Ectodermal cell (in vitro differentiated cells): ENCODE data around the gene FAM193A.
A peak's percentile ranks its signal among the peaks of the same experiment; 100 is the strongest.
"Not testable (repeated sequence)": the region's sequence is repeated elsewhere in the genome, so short reads cannot be mapped to it uniquely, and the experiment has no call there.

ENCODE experiments used
- H3K27ac ChIP-seq: 2 replicates; pipeline ENCODE4 v1.7.0; 2013; ENCODE audit warnings: mild to moderate bottlenecking, low read depth, low read length; ENCODE audit not compliant: insufficient read depth, poor library complexity, severe bottlenecking
- H3K27me3 ChIP-seq: 2 replicates; pipeline ENCODE4 v1.7.0; 2013; ENCODE audit warnings: mild to moderate bottlenecking, low read length; ENCODE audit not compliant: insufficient read depth, control insufficient read depth, poor library complexity, severe bottlenecking
- H3K36me3 ChIP-seq: one replicate; pipeline ENCODE4 v1.7.0; 2013; ENCODE audit warnings: low read length; ENCODE audit not compliant: control insufficient read depth, insufficient read depth
- H3K4me1 ChIP-seq: one replicate; pipeline ENCODE4 v1.7.0; 2013; ENCODE audit warnings: low read length; ENCODE audit not compliant: control insufficient read depth, insufficient read depth
- H3K4me3 ChIP-seq: 2 replicates; pipeline ENCODE4 v1.7.0; 2013; ENCODE audit warnings: low read depth, low read length, control low read depth; ENCODE audit not compliant: insufficient read depth
- H3K9me3 ChIP-seq: 2 replicates; pipeline ENCODE4 v1.7.0; 2013; ENCODE audit warnings: mild to moderate bottlenecking, low read length, moderate library complexity; ENCODE audit not compliant: control insufficient read depth
- WGBS, 2 experiments: methylation state at CpG; one replicate each; pipeline ENCODE4 v1.1.7; 2013; ENCODE audit warnings: missing lambda C conversion rate in 2 of 2; 5-methylcytosine and 5-hydroxymethylcytosine counted together

The FAM193A gene

DNA sequence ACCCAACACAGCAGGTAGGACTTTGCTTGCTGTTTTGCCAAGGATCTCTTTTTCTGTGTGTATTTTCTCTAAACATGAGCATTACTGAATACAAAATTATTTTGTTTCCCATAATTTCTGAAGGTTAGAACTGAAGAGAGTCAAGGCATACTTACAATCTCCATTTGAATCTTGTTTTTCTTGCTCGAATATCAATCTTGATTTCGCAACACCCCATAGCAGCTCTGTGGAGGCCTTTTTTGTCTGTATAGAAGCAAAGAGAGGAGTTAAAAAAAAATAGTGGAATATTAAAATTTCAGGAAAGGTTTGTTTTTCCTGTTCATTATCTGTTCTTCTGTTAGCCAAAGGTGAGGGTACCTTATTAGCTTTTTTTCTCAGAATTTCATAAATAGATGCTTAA lies 126.8 kb downstream of the FAM193A start:
- peaks cover 22% of the 10 kb centered on the region for H3K36me3 ChIP-seq
- no peaks in the 10 kb centered on the region for H3K9me3 ChIP-seq
- H3K4me1 ChIP-seq: no peaks in the 10 kb centered on the region
- no peak overlapping the region for H3K4me3 ChIP-seq
- no peak overlapping the region for H3K27ac ChIP-seq
- no peaks in the 10 kb centered on the region for H3K27me3 ChIP-seq
- WGBS, 2 experiments: 88 to 92% methylated on average over 2 of the region's 2 CpGs

DNA sequence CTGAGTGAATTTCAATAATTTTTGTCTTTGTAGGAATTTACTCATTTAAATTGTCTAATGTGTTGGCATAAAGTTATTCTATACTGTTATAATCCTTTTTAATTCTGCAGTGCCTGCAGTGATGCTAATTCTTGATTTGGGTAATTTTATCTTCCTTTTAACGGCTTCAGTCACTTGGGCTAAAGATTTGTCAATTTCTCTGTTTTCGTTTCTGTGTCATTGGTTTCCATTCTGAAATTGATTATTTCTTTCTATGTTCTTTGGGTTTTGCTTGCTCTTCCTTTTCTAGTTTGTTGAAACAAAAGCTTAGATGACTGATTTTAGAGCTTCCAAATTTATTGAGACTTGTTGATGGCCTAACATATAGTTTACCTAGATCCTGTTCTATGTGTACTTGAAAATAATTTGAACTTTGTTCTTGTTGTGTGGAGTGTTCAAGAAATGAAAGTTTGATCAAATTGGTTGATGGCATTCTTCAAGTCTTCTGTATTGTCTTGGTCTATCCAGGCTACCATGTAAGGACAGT lies 130.3 kb downstream of the FAM193A start:
- WGBS, 2 experiments: 89 to 98% methylated on average over 2 of the region's 2 CpGs

DNA sequence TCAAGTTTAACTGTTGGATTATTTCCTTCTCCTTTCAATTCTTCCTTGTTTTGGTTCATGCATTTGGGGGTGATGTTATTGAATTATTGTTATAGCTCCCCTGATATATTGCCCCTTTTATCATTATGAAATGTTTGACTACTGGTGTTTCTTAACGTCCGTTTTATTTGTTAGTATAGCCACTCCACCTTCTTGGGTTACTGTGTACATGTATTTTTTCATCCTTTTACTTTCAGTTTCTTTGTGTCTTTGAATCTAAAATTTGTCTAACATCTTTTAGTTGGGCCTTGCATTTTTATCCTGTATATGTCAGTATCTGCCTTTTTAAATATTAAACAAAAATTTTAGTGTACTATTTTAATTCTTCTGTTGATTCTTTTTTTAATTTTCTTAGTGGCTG lies 131.0 kb downstream of the FAM193A start:
- peaks cover 16% of the 10 kb centered on the region for H3K36me3 ChIP-seq
- no peak overlapping the region for H3K4me3 ChIP-seq
- H3K9me3 ChIP-seq: no peaks in the 10 kb centered on the region
- H3K27ac ChIP-seq: no peak overlapping the region
- WGBS, 2 experiments: 94% methylated on average over 2 of the region's 2 CpGs; no CpG with 5 or more reads in 1 of the 2 experiments
- no peaks in the 10 kb centered on the region for H3K4me1 ChIP-seq
- H3K27me3 ChIP-seq: no peaks in the 10 kb centered on the region

More for the DNA sequence above, 130.3 kb downstream of the FAM193A start:
- no peak overlapping the region for H3K4me3 ChIP-seq
- no peak overlapping the region for H3K27ac ChIP-seq
- no peaks in the 10 kb centered on the region for H3K9me3 ChIP-seq
- H3K4me1 ChIP-seq: no peaks in the 10 kb centered on the region
- no peaks in the 10 kb centered on the region for H3K27me3 ChIP-seq
- H3K36me3 ChIP-seq: peaks cover 15% of the 10 kb centered on the region

DNA sequence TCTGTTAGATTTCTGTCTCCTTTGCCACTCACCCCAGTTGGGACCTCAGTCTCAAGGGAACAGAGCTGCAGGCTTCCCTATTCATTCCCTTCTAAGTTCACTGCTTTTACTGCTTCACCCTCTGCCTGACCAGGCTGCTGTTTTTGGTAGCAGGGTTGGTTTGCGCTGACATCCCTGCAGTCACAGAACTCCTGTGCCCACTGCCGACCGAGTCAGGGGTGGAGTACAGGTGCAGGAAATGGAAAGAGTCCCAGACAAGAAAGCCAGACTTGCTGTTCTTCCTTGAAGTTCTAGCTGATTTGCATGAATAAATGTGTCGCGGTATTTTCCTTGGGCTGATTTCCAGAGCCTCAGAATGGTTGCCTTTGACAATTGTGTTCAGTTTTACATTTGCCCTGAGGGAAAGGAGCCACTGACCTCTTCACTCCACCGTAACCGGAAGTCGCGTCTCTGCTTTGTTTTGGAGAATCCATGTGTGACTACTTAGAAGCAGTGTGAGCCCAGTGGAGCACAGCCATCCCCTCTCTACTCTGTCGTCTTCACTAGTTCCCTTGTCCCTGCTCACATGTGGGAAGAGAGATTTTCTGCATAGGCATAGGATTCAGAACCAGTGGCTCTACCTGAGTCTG lies 134.9 kb downstream of the FAM193A start:
- no peaks in the 10 kb centered on the region for H3K4me1 ChIP-seq
- no peaks in the 10 kb centered on the region for H3K9me3 ChIP-seq
- WGBS, 2 experiments: 84 to 93% methylated on average over 10 of the region's 10 CpGs
- H3K4me3 ChIP-seq: no peak overlapping the region
- H3K27me3 ChIP-seq: no peaks in the 10 kb centered on the region
- H3K36me3 ChIP-seq: peaks cover 13% of the 10 kb centered on the region
- peak overlapping the region; percentile 53 for H3K27ac ChIP-seq

DNA sequence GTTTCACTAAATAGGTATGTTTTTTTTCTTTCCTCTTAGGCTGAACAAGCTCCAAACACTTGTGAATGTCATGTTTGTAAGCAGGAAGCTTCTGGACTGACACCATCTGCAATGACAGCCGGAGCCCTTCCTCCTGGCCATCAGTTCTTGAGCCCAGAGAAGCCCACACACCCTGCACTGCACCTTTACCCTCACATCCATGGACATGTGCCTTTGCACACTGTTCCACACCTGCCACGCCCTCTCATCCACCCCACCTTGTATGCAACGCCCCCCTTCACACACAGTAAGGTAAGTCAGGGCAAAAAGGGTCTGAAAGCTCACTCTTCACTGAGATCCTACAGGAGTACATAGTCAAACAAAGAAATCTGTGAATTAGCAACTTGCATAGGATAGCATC lies 135.6 kb downstream of the FAM193A start:
- H3K4me1 ChIP-seq: no peaks in the 10 kb centered on the region
- no peak overlapping the region for H3K4me3 ChIP-seq
- no peaks in the 10 kb centered on the region for H3K27me3 ChIP-seq
- 89 to 97% methylated on average over 3 of the region's 3 CpGs for WGBS, 2 experiments
- H3K9me3 ChIP-seq: no peaks in the 10 kb centered on the region
- peaks cover 13% of the 10 kb centered on the region for H3K36me3 ChIP-seq
- no peak overlapping the region for H3K27ac ChIP-seq

DNA sequence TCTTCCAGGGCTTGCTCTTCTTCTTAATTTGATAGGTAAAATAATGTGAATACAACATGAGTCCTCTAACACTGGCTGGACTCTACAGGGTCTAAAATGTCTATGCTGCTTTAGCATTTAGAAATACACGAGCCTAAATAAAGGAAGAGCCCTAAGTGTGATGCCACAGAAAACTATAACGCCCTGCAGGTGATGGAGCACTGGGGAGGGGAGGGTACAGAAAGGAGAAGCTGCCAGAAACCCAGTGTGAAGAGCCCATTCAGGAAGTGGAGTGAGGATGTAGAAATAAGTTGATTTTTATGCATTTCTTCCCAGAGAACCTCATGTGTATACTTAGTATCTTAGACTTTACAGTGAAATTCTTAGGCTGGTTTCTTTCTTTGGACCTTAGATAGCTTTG lies 136.3 kb downstream of the FAM193A start:
- WGBS, 2 experiments: 96 to 99% methylated on average over 2 of the region's 2 CpGs
- Histone ChIP-seq H3K9me3 (no peaks in the 10 kb centered on the region), H3K4me1 (no peaks in the 10 kb centered on the region), H3K27ac (no peak overlapping the region), H3K36me3 (peaks cover 13% of the 10 kb centered on the region), H3K4me3 (no peak overlapping the region), H3K27me3 (no peaks in the 10 kb centered on the region)

DNA sequence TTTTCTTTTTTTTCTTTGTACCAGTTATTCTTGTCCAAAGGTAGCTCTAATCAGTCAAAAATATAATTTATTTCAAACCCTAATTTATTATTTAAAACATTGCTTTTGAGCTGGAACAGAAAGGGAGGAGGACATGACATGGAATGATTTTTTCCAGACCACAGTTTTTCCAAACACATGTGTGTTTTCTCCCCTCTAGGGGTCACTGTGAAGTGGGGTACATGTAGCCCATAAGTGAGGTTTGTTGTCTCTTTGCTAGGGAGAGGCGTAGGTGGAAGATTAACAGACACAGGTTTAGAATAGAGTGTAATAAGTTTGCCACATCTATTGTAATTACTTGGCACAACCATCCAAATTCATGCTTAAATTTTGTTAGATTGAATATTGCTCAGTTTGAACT lies 136.7 kb downstream of the FAM193A start:
- H3K36me3 ChIP-seq: peaks cover 13% of the 10 kb centered on the region
- H3K9me3 ChIP-seq: no peaks in the 10 kb centered on the region
- WGBS, 2 experiments: 86% methylated on average over 1 of the region's 1 CpG; no CpG with 5 or more reads in 1 of the 2 experiments
- H3K4me1 ChIP-seq: no peaks in the 10 kb centered on the region
- H3K4me3 ChIP-seq: no peak overlapping the region
- H3K27me3 ChIP-seq: no peaks in the 10 kb centered on the region
- no peak overlapping the region for H3K27ac ChIP-seq

DNA sequence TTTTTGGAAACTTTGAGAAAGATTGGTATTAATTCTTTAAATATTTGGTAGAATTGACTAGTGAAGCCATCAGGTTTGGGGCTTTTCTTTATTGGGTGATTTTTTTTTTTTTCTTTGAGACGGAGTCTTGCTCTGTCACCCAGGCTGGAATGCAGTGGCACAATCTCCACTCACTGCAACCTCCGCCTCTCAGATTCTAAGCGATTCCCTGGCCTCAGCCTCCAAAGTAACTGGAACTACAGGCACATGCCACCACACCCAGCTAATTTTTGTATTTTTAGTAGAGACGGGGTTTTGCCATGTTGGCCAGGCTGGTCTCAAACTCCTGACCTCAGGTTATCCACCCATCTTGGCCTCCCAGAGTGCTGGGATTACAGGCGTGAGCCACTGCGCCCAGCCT lies 143.3 kb downstream of the FAM193A start:
- 91 to 96% methylated on average over 6 of the region's 6 CpGs for WGBS, 2 experiments
- H3K27ac ChIP-seq, H3K9me3 ChIP-seq, H3K4me1 ChIP-seq, H3K4me3 ChIP-seq, H3K36me3 ChIP-seq, H3K27me3 ChIP-seq: not testable (repeated sequence)

DNA sequence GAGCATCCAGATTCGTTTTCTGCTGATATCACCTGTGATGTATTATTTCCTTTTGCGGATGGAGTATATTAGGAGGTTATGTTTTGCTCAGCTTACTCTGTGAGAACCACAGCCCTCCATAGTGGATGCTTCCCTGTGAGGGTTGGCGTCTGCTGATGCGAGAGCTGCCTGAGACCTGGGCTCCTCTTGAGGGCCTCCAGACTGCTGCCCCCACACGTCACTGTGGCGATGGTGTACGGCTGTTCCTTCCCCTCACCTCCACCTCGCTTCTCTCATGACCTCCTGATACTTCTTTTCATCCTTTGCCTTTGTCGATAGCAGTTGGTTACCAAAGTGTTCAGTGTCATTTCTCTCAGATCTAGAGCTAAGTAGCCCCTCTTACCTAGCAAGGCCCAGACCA lies 148.0 kb downstream of the FAM193A start:
- peaks cover 15% of the 10 kb centered on the region for H3K36me3 ChIP-seq
- WGBS, 2 experiments: 95 to 96% methylated on average over 9 of the region's 9 CpGs

DNA sequence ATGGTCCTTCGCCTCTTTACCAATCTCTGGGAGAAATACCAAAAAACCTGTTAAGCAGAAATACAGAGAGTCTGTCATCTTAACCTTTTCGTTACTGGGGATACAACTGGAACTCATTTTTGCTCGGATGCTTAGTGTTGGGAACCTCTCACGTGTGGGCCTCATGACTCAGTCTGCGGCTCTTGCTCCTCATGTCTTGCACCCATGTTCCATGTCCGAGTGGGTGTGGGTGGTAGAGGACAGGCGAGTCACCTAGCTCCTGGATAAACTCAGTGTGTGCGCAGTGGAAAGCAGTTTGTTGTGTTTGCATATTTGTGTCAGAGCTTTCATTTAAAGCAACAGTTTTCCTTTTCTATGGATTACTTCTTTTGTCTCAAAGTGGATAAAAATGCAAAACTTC lies 149.1 kb downstream of the FAM193A start:
- no peak overlapping the region for H3K27ac ChIP-seq
- H3K4me3 ChIP-seq: no peak overlapping the region
- H3K27me3 ChIP-seq: no peaks in the 10 kb centered on the region
- H3K9me3 ChIP-seq: no peaks in the 10 kb centered on the region
- H3K4me1 ChIP-seq: no peaks in the 10 kb centered on the region
- WGBS, 2 experiments: 94 to 96% methylated on average over 8 of the region's 8 CpGs
- H3K36me3 ChIP-seq: peaks cover 15% of the 10 kb centered on the region

More for the DNA sequence above, 148.0 kb downstream of the FAM193A start:
- no peak overlapping the region for H3K27ac ChIP-seq
- H3K27me3 ChIP-seq: no peaks in the 10 kb centered on the region
- no peaks in the 10 kb centered on the region for H3K4me1 ChIP-seq
- no peaks in the 10 kb centered on the region for H3K9me3 ChIP-seq
- no peak overlapping the region for H3K4me3 ChIP-seq
